BJ (cell line): ENCODE measurements around the gene B4GALNT3. TPM values are rescaled to one million over a fixed set of nuclear protein-coding genes. Genes with fewer than 3 reads are reported as not detected.

ENCODE experiments used
- CTCF ChIA-PET: fragments of 350-600 bp; formaldehyde crosslinking; extraction: SDS; loops from one replicate; lab custom pipeline; 2021; ENCODE audit warnings: antibody characterized with exemption, inconsistent platforms; lab: Yijun Ruan, JAX
- POLR2A ChIA-PET: fragments of 300-600 bp; sonication (Branson Sonifier 250); formaldehyde crosslinking; extraction: SDS; loops from one replicate; lab custom pipeline; 2021; ENCODE audit warnings: antibody characterized with exemption; lab: Charles Lee
- DNase-seq: peaks from one replicate; pipeline ENCODE4 v3.0.0-alpha.2; 2011; ENCODE audit warnings: low read depth
- H3K27me3 ChIP-seq: 2 replicates; pipeline ENCODE4 v1.6.0; 2011; ENCODE audit warnings: low read length; ENCODE audit not compliant: control insufficient read depth, insufficient read depth
- H3K36me3 ChIP-seq: 2 replicates; pipeline ENCODE4 v1.5.1; 2011; ENCODE audit warnings: low read length; ENCODE audit not compliant: control insufficient read depth, insufficient read depth
- H3K4me3 ChIP-seq: 2 replicates; pipeline ENCODE4 v1.5.1; 2011; ENCODE audit warnings: low read depth, mild to moderate bottlenecking, control low read depth, low read length
- CTCF ChIP-seq: IDR thresholded peaks from 2 replicates; pipeline ENCODE4 v1.5.1; 2011; ENCODE audit warnings: low read depth, mild to moderate bottlenecking, control low read depth, inconsistent platforms, low read length, moderate library complexity; ENCODE audit not compliant: insufficient read depth
- polyA plus RNA-seq: library from polyadenylated mRNA; depleted of rRNA; stranded (reverse); fragments of >200 nt; gene quantifications from 2 replicates; pipeline ENCODE4 v1.2.3, GENCODE V29; 2011

The B4GALNT3 gene
- polyA plus RNA-seq, 1 experiment, result not detected

GRCh38 chr12:588024-588322, 128.2 kb downstream of the B4GALNT3 start:
- CTCF ChIA-PET, result interaction anchor here (1.0 to 2.2 kb wide), 3 partner anchors 9 to 17 kb away, joined by 3 to 8 read pairs (median 6); no protein-coding TSS in a partner anchor
- TF ChIP-seq CTCF, result no peak
- POLR2A ChIA-PET, result no interaction called here

GRCh38 chr12:588646-589045, 128.9 kb downstream of the B4GALNT3 start:
- ChIA-PET POLR2A (no interaction called here), CTCF (interaction anchor here (0.7 kb wide), 1 partner anchor 26 kb away, joined by 3 read pairs; no protein-coding TSS in a partner anchor)
- H3K27me3 ChIP-seq, result peaks cover 11% of the 10 kb centered on the region; the same call in 1 of the 2 replicates
- TF ChIP-seq CTCF, result no peak
- DNase-seq, result no peak
- no peaks in the 10 kb centered on the region for H3K36me3 ChIP-seq
- H3K4me3 ChIP-seq, result no peak overlapping the region

More at GRCh38 chr12:588024-588322, 128.2 kb downstream of the B4GALNT3 start:
- Histone ChIP-seq H3K4me3 (no peak overlapping the region), H3K36me3 (no peaks in the 10 kb centered on the region), H3K27me3 (peaks cover 11% of the 10 kb centered on the region; the same call in 1 of the 2 replicates)
- DNase-seq, result no peak

- no peak for DNase-seq
- Histone ChIP-seq H3K36me3 (no peaks in the 10 kb centered on the region), H3K27me3 (peaks cover 11% of the 10 kb centered on the region; the same call in 1 of the 2 replicates), H3K4me3 (no peak overlapping the region)
- ChIA-PET POLR2A (no interaction called here), CTCF (interaction anchor here (1.0 to 1.2 kb wide), 2 partner anchors 8 to 15 kb away, joined by 3 read pairs; no protein-coding TSS in a partner anchor)
- no peak for TF ChIP-seq CTCF
These were observed 130.5 kb downstream of the B4GALNT3 start for GRCh38 chr12:590206-590750.

GRCh38 chr12:591167-592023, 131.7 kb downstream of the B4GALNT3 start:
- TF ChIP-seq CTCF, result no peak
- Histone ChIP-seq H3K36me3 (no peaks in the 10 kb centered on the region), H3K27me3 (peaks cover 11% of the 10 kb centered on the region; the same call in 1 of the 2 replicates), H3K4me3 (no peak overlapping the region)
- no peak for DNase-seq
- ChIA-PET CTCF (interaction anchor here (0.8 to 2.0 kb wide), 4 partner anchors 7 to 16 kb away, joined by 3 to 8 read pairs (median 3); no protein-coding TSS in a partner anchor), POLR2A (no interaction called here)

- CTCF ChIA-PET, result interaction anchor here (0.8 to 2.0 kb wide), 3 partner anchors 11 to 161 kb away, joined by 3 to 8 read pairs (median 3); no protein-coding TSS in a partner anchor
- TF ChIP-seq CTCF, result no peak
- DNase-seq, result no peak
- Histone ChIP-seq H3K4me3 (no peak overlapping the region), H3K36me3 (no peaks in the 10 kb centered on the region), H3K27me3 (peaks cover 8% of the 10 kb centered on the region)
- POLR2A ChIA-PET, result no interaction called here
These were observed 132.3 kb downstream of the B4GALNT3 start for GRCh38 chr12:592024-592505.
